ENCODE results near the gene GLTP.
"Not testable (repeated sequence)": the region's sequence is repeated elsewhere in the genome, so short reads cannot be mapped to it uniquely, and the experiment has no call there.

The GLTP gene

GRCh38 chr12:109902891-109903418 is 22.6 kb upstream of the GLTP start:
- no peak for DNase-seq (ENCODE audit: low read depth)

GRCh38 chr12:109900752-109901580 is 20.6 kb upstream of the GLTP start:
- DNase-seq (ENCODE audit: low read depth), result no peak

GRCh38 chr12:109899783-109900751 is 19.7 kb upstream of the GLTP start, which contains the start of gene TCHP:
Gene TCHP (plus strand): TSS chr12:109900274. CDS start chr12:109903027, 2,753 bp downstream.
- peak; percentile 50 for DNase-seq (ENCODE audit: low read depth)

GRCh38 chr12:109899345-109899744 is 19.0 kb upstream of the GLTP start:
- not testable (repeated sequence) for DNase-seq (ENCODE audit: low read depth)

GRCh38 chr12:109897029-109897428 is 16.7 kb upstream of the GLTP start:
- no peak for DNase-seq (ENCODE audit: low read depth)

- DNase-seq (ENCODE audit: low read depth), result no peak
These were observed 15.8 kb upstream of the GLTP start for GRCh38 chr12:109896188-109896587.

- DNase-seq (ENCODE audit: low read depth), result no peak
These were observed 14.6 kb upstream of the GLTP start for GRCh38 chr12:109894939-109895338.

GRCh38 chr12:109893261-109893995 is 13.1 kb upstream of the GLTP start:
- no peak for DNase-seq (ENCODE audit: low read depth)

GRCh38 chr12:109892748-109893147 is 12.4 kb upstream of the GLTP start:
- no peak for DNase-seq (ENCODE audit: low read depth)

GRCh38 chr12:109892165-109892715 is 11.9 kb upstream of the GLTP start:
- DNase-seq (ENCODE audit: low read depth), result no peak

GRCh38 chr12:109891731-109892130 is 11.4 kb upstream of the GLTP start:
- DNase-seq (ENCODE audit: low read depth), result not testable (repeated sequence)

- no peak for DNase-seq (ENCODE audit: low read depth)
These were observed 10.4 kb upstream of the GLTP start for GRCh38 chr12:109890620-109891170.

- DNase-seq (ENCODE audit: low read depth), result no peak
These were observed 8.1 kb upstream of the GLTP start for GRCh38 chr12:109888179-109889020.

- DNase-seq (ENCODE audit: low read depth), result no peak
These were observed 5.3 kb upstream of the GLTP start for GRCh38 chr12:109885616-109886015.

- DNase-seq (ENCODE audit: low read depth), result no peak
These were observed 3.1 kb upstream of the GLTP start for GRCh38 chr12:109883461-109883860.

- no peak for DNase-seq (ENCODE audit: low read depth)
These were observed 1.4 kb upstream of the GLTP start for GRCh38 chr12:109881752-109882151.

GRCh38 chr12:109880938-109881337 is 597 bp upstream of the GLTP start:
- no peak for DNase-seq (ENCODE audit: low read depth)

- no peak for DNase-seq (ENCODE audit: low read depth)
These were observed 844 bp downstream of the GLTP start for GRCh38 chr12:109879351-109880042.

- no peak for DNase-seq (ENCODE audit: low read depth)
These were observed 1.6 kb downstream of the GLTP start for GRCh38 chr12:109878749-109879148.

- no peak for DNase-seq (ENCODE audit: low read depth)
These were observed 2.1 kb downstream of the GLTP start for GRCh38 chr12:109878247-109878625.
